Neural cell (in vitro differentiated cells): ENCODE data around the gene HS3ST3B1. TPM values are rescaled to one million over a fixed set of nuclear protein-coding genes. Genes with fewer than 3 reads are reported as not detected.

Experiments
- H2AFZ ChIP-seq: fragments of 200-600, 300-800 bp; sonication (generic), shearing (Covaris generic); 2 replicates; pipeline ENCODE4 v1.6.0; 2014; ENCODE audit warnings: low read depth, mild to moderate bottlenecking, antibody characterized with exemption, low read length, moderate library complexity
- H3F3A ChIP-seq: fragments of 200-600 bp; shearing (Covaris generic); 2 replicates; pipeline ENCODE4 v1.6.1; 2016; ENCODE audit warnings: mild to moderate bottlenecking, moderate library complexity, mixed read lengths, antibody characterized with exemption, low read length; ENCODE audit not compliant: insufficient read depth, poor library complexity, severe bottlenecking
- H3K27ac ChIP-seq: fragments of 200-600, 300-800 bp; sonication (generic), shearing (Covaris generic); 2 replicates; pipeline ENCODE4 v1.5.1; 2014; ENCODE audit warnings: mild to moderate bottlenecking, low read length, moderate library complexity
- H3K27me3 ChIP-seq: fragments of 300-800, 200-600 bp; sonication (generic), shearing (Covaris generic); 2 replicates; pipeline ENCODE4 v1.6.0; 2014; ENCODE audit warnings: mild to moderate bottlenecking, low read depth, low read length, moderate library complexity; ENCODE audit not compliant: insufficient read depth
- H3K36me3 ChIP-seq: fragments of 300-800, 200-600 bp; sonication (generic), shearing (Covaris generic); 2 replicates; pipeline ENCODE4 v1.5.1; 2014; ENCODE audit warnings: mild to moderate bottlenecking, antibody characterized with exemption, low read length, moderate library complexity; ENCODE audit not compliant: insufficient read depth
- H3K4me2 ChIP-seq: fragments of 300-800, 200-600 bp; sonication (generic), shearing (Covaris generic); 2 replicates; pipeline ENCODE4 v1.6.0; 2014; ENCODE audit warnings: mild to moderate bottlenecking, low read length
- H3K4me3 ChIP-seq: fragments of 300-800, 200-600 bp; sonication (generic), shearing (Covaris generic); 2 replicates; pipeline ENCODE4 v1.5.1; 2014; ENCODE audit warnings: mild to moderate bottlenecking, low read length, moderate library complexity
- H3K79me2 ChIP-seq: fragments of 200-600 bp; shearing (Covaris generic); replicated peaks from 2 replicates; pipeline ENCODE4 v1.6.0; 2014; ENCODE audit warnings: mild to moderate bottlenecking, low read length, moderate library complexity; ENCODE audit not compliant: insufficient read depth
- H3K9ac ChIP-seq: fragments of 300-800, 200-600 bp; sonication (generic), shearing (Covaris generic); 2 replicates; pipeline ENCODE4 v1.6.1; 2016; ENCODE audit warnings: mild to moderate bottlenecking, low read length, mixed read lengths
- H3K9me2 ChIP-seq: fragments of 200-600 bp; shearing (Covaris generic); 2 replicates; pipeline ENCODE4 v1.6.1; 2016; ENCODE audit warnings: mild to moderate bottlenecking, low read length, mixed read lengths; ENCODE audit not compliant: insufficient read depth
- H3K9me3 ChIP-seq: fragments of 200-600, 300-800 bp; sonication (generic), shearing (Covaris generic); 2 replicates; pipeline ENCODE4 v1.6.1; 2016; ENCODE audit warnings: mild to moderate bottlenecking, mixed run types, low read length, moderate library complexity, mixed read lengths
- H4K20me1 ChIP-seq: fragments of 200-600 bp; shearing (Covaris generic); 2 replicates; pipeline ENCODE4 v1.6.1; 2016; ENCODE audit warnings: mild to moderate bottlenecking, mixed run types; ENCODE audit not compliant: insufficient read depth
- CTCF ChIP-seq: fragments of 450-650 bp; IDR thresholded peaks from 2 replicates; pipeline ENCODE4 v1.5.1; 2014; ENCODE audit warnings: antibody characterized with exemption, mild to moderate bottlenecking, moderate library complexity; ENCODE audit not compliant: poor library complexity, severe bottlenecking
- EP300 ChIP-seq: fragments of 450-650 bp; conservative IDR thresholded peaks from 2 replicates; pipeline ENCODE4 v1.6.1; 2014; ENCODE audit warnings: antibody characterized with exemption, mild to moderate bottlenecking, moderate library complexity; ENCODE audit not compliant: poor library complexity, severe bottlenecking
- EZH2 ChIP-seq: fragments of 200-600, 300-800 bp; shearing (Covaris generic), sonication (generic); IDR thresholded peaks from 2 replicates; pipeline ENCODE4 v1.6.1; 2014; ENCODE audit warnings: antibody characterized with exemption, low read length, borderline replicate concordance, mild to moderate bottlenecking; ENCODE audit not compliant: insufficient read depth, poor library complexity, severe bottlenecking
- MXI1 ChIP-seq: fragments of 450-650 bp; conservative IDR thresholded peaks from 2 replicates; pipeline ENCODE4 v1.6.1; 2014; ENCODE audit warnings: antibody characterized with exemption, mild to moderate bottlenecking; ENCODE audit not compliant: poor library complexity, severe bottlenecking
- POLR2AphosphoS5 ChIP-seq: IDR thresholded peaks from 2 replicates; pipeline ENCODE4 v1.6.1; 2012
- RAD21 ChIP-seq: fragments of 450-650 bp; conservative IDR thresholded peaks from 2 replicates; pipeline ENCODE4 v1.6.1; 2014; ENCODE audit warnings: antibody characterized with exemption, mild to moderate bottlenecking, moderate library complexity
- REST ChIP-seq: IDR thresholded peaks from 2 replicates; pipeline ENCODE4 v1.6.1; 2012; ENCODE audit warnings: borderline replicate concordance
- SMC3 ChIP-seq: fragments of 450-650 bp; conservative IDR thresholded peaks from 2 replicates; pipeline ENCODE4 v1.6.1; 2014; ENCODE audit warnings: antibody characterized with exemption, mild to moderate bottlenecking, moderate library complexity; ENCODE audit not compliant: poor library complexity
- TAF1 ChIP-seq: IDR thresholded peaks from 2 replicates; pipeline ENCODE4 v1.6.1; 2012; ENCODE audit warnings: low read depth
- polyA plus RNA-seq: library from polyadenylated mRNA; depleted of rRNA; stranded (reverse); fragments of >200 nt; gene quantifications from 2 replicates; pipeline ENCODE4 v1.2.3, GENCODE V29; 2014

HS3ST3B1 gene
- polyA plus RNA-seq, 1 donor from 2014 or later, result 0.58 TPM

GRCh38 chr17:14268264-14268663 is 32.6 kb upstream of the HS3ST3B1 start:
- no peaks in the 10 kb centered on the region for H3K36me3 ChIP-seq
- H3K9me2 ChIP-seq, result no peaks in the 10 kb centered on the region
- H3K27me3 ChIP-seq, result no peaks in the 10 kb centered on the region
- H3K27ac ChIP-seq, result no peak overlapping the region
- no peak overlapping the region for H3K9ac ChIP-seq
- no peak for TF ChIP-seq REST
- no peak for TF ChIP-seq EZH2
- TF ChIP-seq TAF1, result no peak
- no peak for TF ChIP-seq MXI1
- TF ChIP-seq EP300, result no peak
- no peaks in the 10 kb centered on the region for H3K9me3 ChIP-seq
- no peaks in the 10 kb centered on the region for H3K79me2 ChIP-seq
- no peak overlapping the region for H3K4me3 ChIP-seq
- H4K20me1 ChIP-seq, result no peaks in the 10 kb centered on the region
- H3F3A ChIP-seq, result no peaks in the 10 kb centered on the region
- no peak overlapping the region for H3K4me2 ChIP-seq
- H2AFZ ChIP-seq, result no peak overlapping the region

GRCh38 chr17:14269473-14269872 is 31.4 kb upstream of the HS3ST3B1 start:
- H4K20me1 ChIP-seq, result no peaks in the 10 kb centered on the region
- H3K9me3 ChIP-seq, result no peaks in the 10 kb centered on the region
- H3K27me3 ChIP-seq, result no peaks in the 10 kb centered on the region
- H3K36me3 ChIP-seq, result no peaks in the 10 kb centered on the region
- H3K27ac ChIP-seq, result no peak overlapping the region
- H3F3A ChIP-seq, result no peaks in the 10 kb centered on the region
- no peaks in the 10 kb centered on the region for H3K9me2 ChIP-seq
- no peak for TF ChIP-seq CTCF
- TF ChIP-seq EZH2, result no peak
- TF ChIP-seq TAF1, result no peak
- no peak for TF ChIP-seq REST
- no peak for TF ChIP-seq MXI1
- TF ChIP-seq RAD21, result no peak
- no peak for TF ChIP-seq EP300
- TF ChIP-seq SMC3, result no peak
- no peak for TF ChIP-seq POLR2AphosphoS5
- H2AFZ ChIP-seq, result no peak overlapping the region
- H3K79me2 ChIP-seq, result no peaks in the 10 kb centered on the region
- H3K4me3 ChIP-seq, result no peak overlapping the region
- H3K4me2 ChIP-seq, result no peak overlapping the region
- H3K9ac ChIP-seq, result no peak overlapping the region
